ENCODE data around the gene BPIFB2. TPM values are rescaled to one million over a fixed set of nuclear protein-coding genes. Genes with fewer than 3 reads are reported as not detected.
"Not testable (repeated sequence)": the region's sequence is repeated elsewhere in the genome, so short reads cannot be mapped to it uniquely, and the experiment has no call there.

Gene BPIFB2
- polyA plus RNA-seq, 4 donors: not detected

- no peak for DNase-seq (ENCODE audit: low read depth in 4 of 4, low spot score in 3 of 4)
Observed at GRCh38 chr20:33031531-33031930, 24.0 kb downstream of the BPIFB2 start, which contains the start of gene BPIFB6. BPIFB6 (plus strand) TSS chr20:33031648; CDS start chr20:33031648, 0 bp downstream.

GRCh38 chr20:33032555-33032954 is 25.1 kb downstream of the BPIFB2 start:
- DNase-seq (ENCODE audit: low read depth in 4 of 4, low spot score in 3 of 4): no peak

- DNase-seq (ENCODE audit: low read depth in 4 of 4, low spot score in 3 of 4): no peak
Observed at GRCh38 chr20:33033381-33033780, 25.9 kb downstream of the BPIFB2 start.

GRCh38 chr20:33034115-33034514 is 26.6 kb downstream of the BPIFB2 start:
- no peak for DNase-seq (ENCODE audit: low read depth in 4 of 4, low spot score in 3 of 4)

- DNase-seq (ENCODE audit: low read depth in 4 of 4, low spot score in 3 of 4): no peak
Observed at GRCh38 chr20:33034901-33035492, 27.5 kb downstream of the BPIFB2 start.

- no peak for DNase-seq (ENCODE audit: low read depth in 4 of 4, low spot score in 3 of 4)
Observed at GRCh38 chr20:33037456-33037855, 30.0 kb downstream of the BPIFB2 start.

- DNase-seq (ENCODE audit: low read depth in 4 of 4, low spot score in 3 of 4): no peak
Observed at GRCh38 chr20:33038243-33038642, 30.7 kb downstream of the BPIFB2 start.

- no peak for DNase-seq (ENCODE audit: low read depth in 4 of 4, low spot score in 3 of 4)
Observed at GRCh38 chr20:33042430-33042829, 34.9 kb downstream of the BPIFB2 start.

GRCh38 chr20:33042983-33043730 is 35.7 kb downstream of the BPIFB2 start:
- no peak for DNase-seq (ENCODE audit: low read depth in 4 of 4, low spot score in 3 of 4)

GRCh38 chr20:33043731-33044181 is 36.3 kb downstream of the BPIFB2 start:
- DNase-seq (ENCODE audit: low read depth in 4 of 4, low spot score in 3 of 4): no peak

GRCh38 chr20:33045129-33045721 is 37.7 kb downstream of the BPIFB2 start:
- DNase-seq (ENCODE audit: low read depth in 4 of 4, low spot score in 3 of 4): not testable (repeated sequence)

- no peak for DNase-seq (ENCODE audit: low read depth in 4 of 4, low spot score in 3 of 4)
Observed at GRCh38 chr20:33046412-33046811, 38.9 kb downstream of the BPIFB2 start.

- DNase-seq (ENCODE audit: low read depth in 4 of 4, low spot score in 3 of 4): no peak
Observed at GRCh38 chr20:33051333-33051732, 43.8 kb downstream of the BPIFB2 start.

- DNase-seq (ENCODE audit: low read depth in 4 of 4, low spot score in 3 of 4): no peak
Observed at GRCh38 chr20:33053291-33054106, 46.0 kb downstream of the BPIFB2 start, which contains the start of gene BPIFB3. BPIFB3 (plus strand) TSS chr20:33053903; CDS start chr20:33055436, 1,533 bp downstream.

- no peak for DNase-seq (ENCODE audit: low read depth in 4 of 4, low spot score in 3 of 4)
Observed at GRCh38 chr20:33054381-33054780, 46.9 kb downstream of the BPIFB2 start.

GRCh38 chr20:33054791-33055190 is 47.3 kb downstream of the BPIFB2 start:
- no peak for DNase-seq (ENCODE audit: low read depth in 4 of 4, low spot score in 3 of 4)

- DNase-seq (ENCODE audit: low read depth in 4 of 4, low spot score in 3 of 4): no peak
Observed at GRCh38 chr20:33059136-33059535, 51.6 kb downstream of the BPIFB2 start.

GRCh38 chr20:33059741-33060390 is 52.4 kb downstream of the BPIFB2 start:
- DNase-seq (ENCODE audit: low read depth in 4 of 4, low spot score in 3 of 4): no peak

- no peak for DNase-seq (ENCODE audit: low read depth in 4 of 4, low spot score in 3 of 4)
Observed at GRCh38 chr20:33061658-33062028, 54.1 kb downstream of the BPIFB2 start.

GRCh38 chr20:33062105-33062824 is 54.8 kb downstream of the BPIFB2 start:
- no peak for DNase-seq (ENCODE audit: low read depth in 4 of 4, low spot score in 3 of 4)

All from right renal pelvis (tissue), 4 donors.